HG02938 (cell line): ENCODE data around the gene COL12A1.

Experiments used
- ATAC-seq: cut with Tn5 transposase; IDR thresholded peaks from one replicate; pipeline ENCODE4 v1.9.1; 2021; ENCODE audit warnings: mild to moderate bottlenecking, moderate library complexity; ENCODE audit not compliant: unreplicated experiment

Gene COL12A1

DNA sequence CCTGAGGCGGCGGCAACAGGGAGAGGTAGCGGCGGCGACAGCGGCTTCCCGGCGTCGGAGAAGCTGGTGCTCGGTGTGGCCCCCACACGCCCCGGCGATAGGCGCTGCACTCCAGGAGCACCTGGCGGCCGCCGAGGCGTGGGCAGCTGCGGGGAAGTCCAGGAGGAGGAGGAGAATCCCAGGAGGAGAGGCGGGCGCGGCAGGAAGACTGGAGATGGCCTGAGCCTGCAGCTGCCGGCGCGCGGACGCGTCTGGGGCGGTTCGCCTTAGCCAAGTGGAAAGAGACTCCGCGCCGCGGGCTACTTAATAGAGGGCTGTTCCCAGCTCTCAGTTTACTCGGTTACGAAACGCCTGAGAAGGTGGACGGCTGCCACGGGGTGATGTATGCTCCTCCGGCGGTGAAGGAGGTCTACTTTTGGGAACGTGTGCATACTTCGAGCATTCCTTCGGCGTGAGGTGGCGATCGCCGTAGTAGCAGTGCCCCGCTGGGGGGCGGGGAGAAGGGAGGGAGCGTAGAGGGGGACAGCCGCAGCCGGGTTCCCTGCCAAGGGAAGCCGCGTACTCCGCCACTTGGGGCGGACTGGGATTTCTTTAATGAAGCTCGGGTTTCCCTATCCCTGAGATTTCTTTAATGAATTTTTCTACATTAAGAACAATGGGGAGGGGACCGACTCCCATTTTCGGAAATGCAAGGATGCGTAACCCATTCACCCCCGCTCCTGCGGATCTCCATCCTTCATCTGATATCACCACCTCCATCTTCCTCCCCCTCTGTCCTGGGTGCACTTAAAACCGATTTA is at the start of gene COL12A1:
Gene COL12A1, minus strand, starts transcription at position 278 of the 800 bp plus-strand sequence. CDS start 3,261 bp downstream, outside the sequence.
- no peak for ATAC-seq

DNA sequence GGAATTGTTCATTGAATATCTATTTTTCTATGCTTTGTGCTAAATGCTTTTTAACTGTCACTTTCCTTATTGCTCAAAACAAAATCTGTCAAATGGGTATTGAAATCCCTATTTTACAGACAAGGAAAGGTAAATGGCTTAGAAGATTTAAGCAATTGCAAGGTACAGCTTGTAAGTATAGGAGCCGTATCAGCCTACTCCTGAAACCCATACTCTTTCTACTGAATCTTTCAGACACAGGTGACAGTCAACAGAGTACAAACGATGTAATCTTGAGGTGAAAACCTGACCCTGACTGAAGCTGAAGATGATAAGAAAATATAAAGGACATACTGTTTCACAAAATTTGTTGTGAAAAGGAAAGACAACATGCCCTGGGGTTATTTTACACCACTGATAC is 44.7 kb upstream of the COL12A1 start:
- no peak for ATAC-seq

DNA sequence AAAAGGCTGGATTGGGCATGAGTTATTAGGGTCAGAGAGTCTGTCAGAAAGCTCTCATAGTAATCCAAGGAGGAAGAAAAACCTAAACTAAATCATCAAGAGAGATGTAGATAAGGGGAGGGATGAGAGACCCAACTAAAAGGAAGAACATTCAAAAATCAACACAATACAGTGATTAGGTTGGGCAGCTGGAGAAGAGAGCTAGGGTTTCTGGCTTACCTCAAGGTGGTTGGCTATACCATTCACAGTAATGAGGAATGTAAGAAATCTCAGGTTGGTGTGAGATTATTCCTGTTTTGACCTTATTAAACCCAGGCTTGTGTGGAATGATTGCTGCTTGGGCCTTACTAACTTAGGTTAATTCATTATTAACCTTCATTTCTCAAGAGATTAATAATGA is 44.0 kb upstream of the COL12A1 start:
- ATAC-seq: no peak

DNA sequence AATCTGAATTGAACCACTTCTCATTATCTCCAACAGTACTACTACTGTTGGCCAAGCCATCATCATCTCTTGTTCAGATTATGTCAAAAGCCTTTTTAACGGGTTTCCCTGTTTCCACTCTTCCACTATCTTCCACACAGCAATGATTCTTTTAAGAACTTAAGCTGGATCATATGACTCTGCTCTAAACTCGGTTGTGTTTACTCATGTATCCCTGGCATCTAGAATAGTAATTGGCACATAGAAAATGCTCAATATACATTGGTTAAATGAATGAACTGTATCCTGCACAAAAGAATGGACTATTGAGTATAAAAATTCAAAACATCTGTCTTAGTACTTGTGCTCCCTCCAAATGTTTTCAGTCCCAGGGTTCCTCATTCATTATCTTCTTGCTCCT is 40.5 kb upstream of the COL12A1 start:
- no peak for ATAC-seq

DNA sequence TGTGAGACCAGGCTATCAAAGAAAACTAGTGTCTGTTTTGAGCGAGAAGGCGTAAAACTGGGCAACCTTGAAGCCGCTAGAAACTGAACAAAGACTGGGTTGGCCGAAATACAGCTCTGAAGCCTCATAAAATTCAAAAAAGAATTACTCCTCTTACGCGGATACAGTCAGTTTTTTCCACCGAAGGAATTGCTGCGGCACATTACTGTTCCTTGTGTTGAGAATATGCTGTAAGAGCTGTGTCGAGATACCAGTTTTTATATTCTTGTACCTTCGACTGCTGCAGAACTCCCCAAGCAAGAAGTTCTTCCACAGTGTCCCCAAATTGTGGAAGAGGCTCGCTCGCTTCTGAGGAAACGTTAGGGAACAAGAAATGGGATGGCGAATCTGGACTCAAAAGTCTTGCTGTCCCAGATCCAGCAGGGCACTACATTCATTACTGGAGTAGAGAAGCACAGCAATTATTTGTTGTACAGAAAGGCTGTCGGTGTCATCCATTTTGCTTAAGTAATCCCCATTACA is 38.3 kb upstream of the COL12A1 start:
- peak; percentile 11 for ATAC-seq

DNA sequence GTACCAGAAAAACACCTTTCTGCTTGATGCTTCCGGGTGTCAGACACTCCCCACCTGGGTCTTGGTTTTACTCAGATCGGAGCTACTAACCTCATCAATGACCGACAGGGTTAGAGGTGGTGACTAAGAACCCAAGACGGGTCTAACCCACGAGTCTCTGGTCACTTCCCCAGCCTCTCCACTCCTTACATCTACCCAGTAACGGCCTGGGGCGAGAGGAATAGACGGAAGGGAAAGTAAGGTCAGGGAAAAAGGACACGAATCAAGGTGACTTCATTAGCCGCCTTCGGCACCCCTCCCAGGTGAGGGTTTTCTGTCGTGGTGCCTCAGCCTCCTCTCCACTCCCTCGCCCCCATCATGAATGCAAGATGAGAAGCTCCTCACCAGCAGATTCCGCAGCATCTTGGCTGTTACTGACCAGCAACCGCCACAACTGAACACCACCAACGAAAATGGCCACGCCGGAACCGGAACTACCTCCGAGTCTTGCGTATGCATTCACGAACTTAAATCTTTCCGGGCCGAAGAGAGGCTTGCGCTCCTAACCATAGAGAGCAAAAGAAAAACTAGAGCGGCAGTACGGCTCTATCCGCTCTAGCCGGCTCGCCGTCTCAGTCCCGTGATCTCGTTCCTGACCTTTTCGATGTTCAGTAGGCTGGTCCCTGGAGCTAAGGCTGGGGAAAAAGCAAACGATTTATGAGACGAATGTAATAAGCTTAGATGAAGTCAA is 37.6 kb upstream of the COL12A1 start, which contains the start of gene COX7A2:
Gene COX7A2, minus strand, starts transcription at position 469 of the 730 bp plus-strand sequence. Its CDS starts 67 bp downstream, at position 402.
- ATAC-seq: peak; percentile 92

DNA sequence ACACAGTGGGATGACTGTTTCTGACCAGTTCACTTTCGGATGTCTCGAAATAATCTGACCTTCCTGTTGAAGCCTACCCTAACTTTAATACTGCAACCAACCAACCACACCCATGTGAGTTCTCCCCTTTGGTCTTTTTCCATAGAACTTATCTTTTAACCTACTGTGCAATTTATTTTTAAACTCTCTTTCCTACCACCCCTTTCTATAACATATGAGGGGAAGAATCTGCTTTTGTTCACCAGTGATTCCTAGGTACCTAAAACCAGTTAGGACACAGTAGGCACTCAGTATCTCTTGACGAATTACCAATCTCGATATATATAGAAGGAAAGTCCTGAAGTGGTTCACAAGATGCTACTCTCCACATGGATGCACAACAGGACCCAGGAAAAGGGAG is 30.8 kb upstream of the COL12A1 start:
- no peak for ATAC-seq

DNA sequence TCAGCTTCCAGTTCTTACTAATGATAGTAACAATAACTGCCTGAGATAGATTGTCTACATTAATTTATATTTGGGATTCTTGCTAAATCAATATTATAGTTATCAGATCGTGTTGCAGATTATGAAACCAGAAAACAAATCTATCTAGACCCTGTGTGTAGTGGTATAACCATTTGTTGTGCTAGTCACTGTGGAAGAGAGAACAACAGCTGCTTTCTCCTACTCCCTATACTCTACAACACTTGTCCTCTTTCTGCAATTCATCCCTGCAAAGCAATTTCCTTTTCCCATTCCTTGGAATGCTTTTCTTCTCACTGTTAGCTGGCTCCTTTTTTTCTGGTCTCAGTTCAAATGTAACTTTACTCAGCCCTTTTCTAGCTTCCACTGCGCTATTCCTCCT is 29.4 kb upstream of the COL12A1 start:
- ATAC-seq: no peak

DNA sequence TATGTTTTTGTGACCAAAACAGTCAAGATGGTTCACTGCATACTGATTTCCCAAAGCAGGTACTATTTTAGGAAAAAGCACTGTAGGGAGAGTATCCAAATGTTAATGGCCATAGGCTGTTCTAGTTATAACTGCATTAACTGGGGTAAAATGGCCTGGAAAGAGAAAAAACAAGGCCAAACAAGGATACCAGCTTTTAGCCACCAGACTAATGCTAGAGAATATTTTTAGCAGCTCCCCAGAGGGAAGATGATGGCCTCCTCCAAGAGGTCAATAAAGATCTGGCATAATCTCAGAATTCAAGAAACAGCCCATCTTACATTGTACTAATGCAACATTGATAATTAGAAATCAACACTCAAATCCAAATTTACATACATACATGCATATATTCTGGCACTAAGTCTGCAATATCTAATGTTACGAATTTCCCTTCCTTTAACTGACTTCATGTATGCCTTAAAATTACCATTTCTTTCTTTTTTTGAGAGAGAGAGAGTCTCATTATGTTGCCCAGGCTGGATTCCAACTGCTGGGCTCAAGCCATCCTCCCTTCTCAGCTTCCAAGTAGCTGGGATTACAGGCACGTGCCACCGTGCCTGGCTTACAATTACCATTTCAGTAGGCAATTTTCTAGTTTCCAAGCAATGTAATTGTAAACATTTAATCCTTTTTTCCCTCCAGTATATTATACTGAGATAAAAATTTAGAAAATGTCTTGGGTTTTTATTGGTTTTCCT is 28.4 kb upstream of the COL12A1 start:
- ATAC-seq: no peak

DNA sequence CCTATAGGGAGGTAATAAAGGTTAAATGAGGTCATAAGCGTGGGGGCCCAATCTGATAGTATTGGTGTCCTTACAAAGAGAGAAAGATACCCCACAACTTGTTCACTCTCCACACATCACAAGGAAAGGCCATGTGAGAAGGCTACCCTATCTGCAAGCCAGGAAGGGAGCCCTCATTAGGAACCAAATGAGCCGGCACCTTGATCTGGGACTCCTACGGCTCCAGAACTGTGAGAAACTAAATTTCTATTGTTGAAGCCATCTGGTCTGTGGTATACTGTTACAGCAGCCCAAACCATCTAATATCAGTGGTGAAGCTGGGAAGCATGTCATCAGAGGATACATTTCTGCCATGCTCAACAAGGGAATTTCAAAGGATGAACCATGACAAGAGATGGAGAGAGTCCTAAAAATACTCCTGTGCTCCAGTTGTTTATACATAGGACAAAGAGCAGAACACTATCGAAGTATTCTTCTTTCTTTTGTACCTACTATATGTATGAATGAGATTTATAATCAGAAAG is 27.3 kb upstream of the COL12A1 start:
- no peak for ATAC-seq

DNA sequence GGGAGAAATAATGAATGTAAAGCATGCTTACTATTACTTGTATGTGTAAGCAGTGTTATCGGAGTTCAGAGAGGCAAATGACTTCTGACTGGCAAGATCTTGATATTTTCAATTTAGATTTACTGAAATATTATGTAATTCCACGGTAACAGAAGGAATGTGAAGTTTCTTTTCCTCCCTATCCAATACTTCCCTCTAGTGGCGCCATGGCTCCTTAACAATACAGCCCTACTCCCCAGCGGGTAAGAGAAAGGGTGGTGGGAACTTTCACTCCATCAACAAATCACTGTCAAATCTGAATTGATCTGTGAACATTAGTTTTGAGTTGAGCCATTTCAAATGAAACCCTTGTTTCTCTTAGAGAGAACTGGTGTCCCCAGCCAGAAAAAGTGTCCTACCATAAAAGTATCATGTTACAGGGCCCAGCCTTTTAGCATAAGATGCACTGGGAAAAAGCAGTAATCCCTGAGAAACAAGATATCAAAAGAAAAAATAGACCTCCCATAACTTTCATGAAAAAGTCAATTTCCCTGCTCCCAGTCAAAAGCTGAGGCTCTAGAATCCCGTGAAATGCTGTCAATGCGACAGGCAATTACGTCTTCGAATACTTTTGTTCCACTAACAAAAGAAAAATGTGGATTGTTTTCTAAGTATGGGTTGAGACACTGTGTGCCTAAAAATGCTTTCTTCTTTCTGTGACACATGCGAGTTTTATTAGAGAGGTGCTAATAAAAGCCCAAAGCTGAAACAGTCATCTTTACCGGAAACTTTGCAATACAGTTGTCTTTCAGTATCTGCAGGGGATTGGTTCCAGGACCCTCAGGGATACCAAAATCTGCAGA is 24.9 kb upstream of the COL12A1 start:
- no peak for ATAC-seq

DNA sequence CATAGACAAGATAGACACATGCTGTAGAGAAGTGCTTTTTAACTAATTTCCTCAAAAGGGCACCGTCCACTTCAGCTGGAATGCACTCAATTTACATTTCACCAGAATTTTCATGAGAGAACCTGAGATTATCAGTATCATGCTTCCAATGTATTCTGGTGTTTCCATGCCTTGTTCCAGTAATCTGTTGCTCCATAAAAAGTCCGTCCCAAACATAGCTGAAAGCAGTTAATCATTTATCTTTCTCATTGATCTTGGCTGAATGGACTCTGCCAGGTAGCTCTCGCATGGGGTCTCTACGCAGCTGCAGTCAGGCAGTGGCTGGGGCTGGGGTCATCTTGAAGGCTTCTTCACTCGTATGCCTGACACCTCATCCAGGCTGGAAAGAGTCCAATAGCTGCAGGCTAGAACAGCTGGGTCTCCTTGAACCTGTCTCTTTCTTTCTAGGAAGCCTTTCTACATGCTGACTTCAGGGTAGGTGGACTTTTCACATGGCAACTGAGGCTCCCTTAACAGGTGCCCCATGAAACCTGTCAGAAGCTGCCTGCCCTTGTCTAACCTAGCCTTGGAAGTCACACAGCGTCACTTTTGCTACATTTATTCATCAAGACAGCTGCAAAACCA is 18.6 kb upstream of the COL12A1 start:
- ATAC-seq: no peak

DNA sequence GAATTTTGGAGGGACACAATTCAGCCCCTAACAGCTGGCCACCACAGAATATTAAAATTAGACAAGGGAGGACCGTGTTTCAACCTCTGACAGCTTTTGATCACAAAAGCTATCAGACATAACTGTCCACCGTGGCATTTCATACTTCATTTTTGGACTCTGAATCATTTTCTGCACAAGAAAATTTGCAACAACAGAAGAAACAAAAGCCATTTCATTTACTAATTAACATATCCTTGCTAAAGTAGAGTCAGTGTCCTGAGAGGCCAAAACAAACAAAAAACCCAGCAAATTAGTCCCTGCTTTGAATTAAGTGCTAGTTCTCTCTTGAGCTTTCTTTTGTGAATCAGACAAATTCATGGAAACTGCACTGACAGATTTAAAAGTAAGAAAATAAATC is 17.6 kb upstream of the COL12A1 start:
- no peak for ATAC-seq

DNA sequence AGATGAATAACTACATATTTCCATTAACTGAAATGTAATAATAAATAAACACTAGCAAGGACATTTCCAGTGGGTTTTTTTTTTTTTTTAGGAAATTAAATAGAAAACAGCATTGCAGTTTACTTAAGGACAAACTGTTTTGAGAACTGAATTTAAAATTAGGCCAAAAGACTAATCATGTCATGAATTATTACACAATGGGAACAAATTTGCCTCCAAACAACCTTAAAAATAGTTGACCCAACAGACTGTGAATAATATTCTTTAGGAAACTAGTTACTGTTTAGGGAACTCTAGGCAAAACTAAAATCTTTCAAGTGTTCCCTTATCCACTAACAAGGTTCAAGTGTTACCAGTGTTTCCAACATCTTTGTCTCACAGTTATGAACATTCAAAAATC is 16.4 kb upstream of the COL12A1 start:
- no peak for ATAC-seq

DNA sequence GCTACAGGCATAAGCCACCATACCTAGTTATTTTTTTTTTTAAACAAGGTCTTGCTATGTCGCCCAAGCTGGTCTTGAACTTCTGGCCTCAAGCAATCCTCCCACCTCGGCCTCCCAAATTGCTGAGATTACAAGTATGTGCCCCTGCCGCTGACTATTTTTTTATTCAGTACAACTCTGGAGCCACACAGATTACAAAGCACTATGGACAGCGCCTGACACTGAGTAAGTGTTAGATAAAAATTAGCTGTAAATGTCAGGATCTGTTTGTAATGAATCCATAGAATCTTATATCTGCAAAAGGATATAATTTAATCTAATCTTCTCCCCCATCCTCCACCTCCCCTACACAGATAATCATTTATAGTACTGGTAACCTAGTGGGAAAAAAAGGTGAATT is 15.3 kb upstream of the COL12A1 start:
- ATAC-seq: no peak

DNA sequence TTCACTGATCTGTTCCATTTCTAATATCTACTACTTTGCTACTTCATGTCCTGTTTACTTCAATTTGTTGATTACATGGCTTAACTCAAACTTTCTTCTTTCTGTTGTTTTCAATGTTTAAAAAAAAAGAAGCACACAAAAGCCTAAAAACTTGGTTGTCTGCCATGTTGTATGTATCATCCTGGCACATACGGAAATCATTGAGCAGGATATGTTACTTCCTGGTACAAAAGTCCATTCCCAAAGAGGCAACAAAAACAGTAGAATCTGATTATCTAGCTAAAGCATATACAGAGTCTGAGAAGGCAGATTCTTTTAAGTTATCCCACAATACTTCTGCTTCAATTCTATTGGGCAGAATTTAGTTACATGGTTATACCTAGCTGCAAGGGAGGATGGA is 14.5 kb upstream of the COL12A1 start:
- no peak for ATAC-seq

DNA sequence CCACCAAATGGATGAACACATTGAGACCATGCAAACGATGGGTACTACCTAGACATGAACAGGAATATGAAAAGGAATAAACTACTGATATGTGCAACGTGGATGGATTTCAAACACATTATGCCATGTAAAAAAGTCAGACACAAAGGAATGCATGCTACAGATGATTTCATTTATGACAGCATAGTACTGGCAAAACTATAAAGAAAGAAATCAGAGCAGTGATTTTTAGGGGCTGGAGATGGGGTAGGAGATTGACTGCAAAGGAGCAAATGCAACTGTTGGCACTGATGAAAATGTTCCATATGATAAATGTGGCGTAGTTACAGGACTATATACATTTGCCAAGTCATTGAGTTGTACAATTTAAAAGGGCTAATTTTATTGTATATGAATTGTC is 13.4 kb upstream of the COL12A1 start:
- ATAC-seq: no peak

DNA sequence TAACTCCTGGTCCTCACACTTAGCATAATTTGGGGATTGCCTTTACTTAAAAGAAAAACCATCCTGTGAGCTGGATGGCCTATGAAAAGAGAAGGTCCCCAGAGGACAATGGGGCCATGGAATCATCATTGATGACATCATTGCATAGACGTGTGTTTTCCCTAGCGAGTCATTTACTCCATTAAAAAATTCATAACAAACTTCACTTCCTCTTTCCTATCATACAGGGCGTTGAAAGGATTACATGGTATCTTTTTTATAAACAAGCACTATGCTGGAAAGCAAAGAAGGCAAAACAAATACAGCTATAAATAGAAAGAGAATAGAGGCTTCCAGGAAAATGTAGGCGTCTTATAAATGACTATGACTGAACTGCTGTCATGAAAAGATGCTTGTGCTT is 11.3 kb upstream of the COL12A1 start:
- no peak for ATAC-seq

DNA sequence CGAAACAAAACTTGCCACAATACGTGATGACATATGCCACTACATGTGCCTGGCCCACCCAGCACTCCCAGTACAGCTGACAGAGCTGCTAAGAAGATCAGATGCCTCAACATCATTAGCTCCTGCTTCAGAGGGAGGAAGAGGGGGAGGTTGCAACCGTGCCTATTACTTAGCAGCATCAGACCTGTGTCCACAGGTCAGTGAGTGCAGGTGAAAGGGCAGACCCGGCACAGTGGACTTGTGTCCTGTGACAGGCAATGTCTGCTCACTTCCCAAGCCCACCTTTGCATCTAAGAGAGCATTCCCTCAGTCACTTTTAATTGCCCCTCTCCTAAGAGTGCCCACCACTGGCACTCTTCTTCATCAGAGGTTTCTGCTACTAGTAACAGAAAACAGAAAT is 9.4 kb upstream of the COL12A1 start:
- no peak for ATAC-seq

DNA sequence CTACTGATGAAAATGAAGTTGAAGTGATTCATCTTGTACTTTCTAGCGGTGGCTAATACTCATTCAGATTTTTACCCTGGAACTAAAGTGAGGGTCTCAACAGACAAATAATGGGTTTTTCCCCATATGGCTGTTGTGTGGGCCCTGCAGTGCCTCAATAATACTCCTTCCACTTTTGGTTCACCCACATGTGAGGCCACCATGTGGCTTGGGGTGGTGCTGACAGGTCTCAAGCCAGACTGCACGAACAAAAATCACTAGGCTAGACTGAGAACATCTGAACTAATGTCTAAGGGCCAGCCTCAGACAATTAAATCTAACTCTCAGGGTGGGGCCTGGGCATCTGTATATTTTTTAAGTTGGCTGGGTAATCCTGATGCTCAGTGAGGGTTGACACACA is 7.9 kb upstream of the COL12A1 start:
- ATAC-seq: no peak
